ENCODE data around the gene KHDRBS2.

KHDRBS2 gene

GRCh38 chr6:62192593-62192992 lies 93.4 kb downstream of the KHDRBS2 start:
- DNase-seq = no peak

GRCh38 chr6:62175195-62175594 lies 110.8 kb downstream of the KHDRBS2 start:
- no peak for DNase-seq

- no peak for DNase-seq
These were observed 111.5 kb downstream of the KHDRBS2 start for GRCh38 chr6:62174548-62174947.

- no peak for DNase-seq
These were observed 118.3 kb downstream of the KHDRBS2 start for GRCh38 chr6:62167736-62168135.

- DNase-seq = no peak
These were observed 123.2 kb downstream of the KHDRBS2 start for GRCh38 chr6:62162858-62163257.

- DNase-seq = no peak
These were observed 133.2 kb downstream of the KHDRBS2 start for GRCh38 chr6:62152796-62153195.

- DNase-seq = no peak
These were observed 135.9 kb downstream of the KHDRBS2 start for GRCh38 chr6:62150048-62150663.

GRCh38 chr6:62146954-62147853 lies 138.8 kb downstream of the KHDRBS2 start:
- DNase-seq = no peak

GRCh38 chr6:62129127-62129526 lies 156.9 kb downstream of the KHDRBS2 start:
- no peak for DNase-seq

- no peak for DNase-seq
These were observed 166.6 kb downstream of the KHDRBS2 start for GRCh38 chr6:62119401-62119800.

GRCh38 chr6:62103186-62103859 lies 182.7 kb downstream of the KHDRBS2 start:
- no peak for DNase-seq

GRCh38 chr6:62102387-62102786 lies 183.6 kb downstream of the KHDRBS2 start:
- DNase-seq = no peak

GRCh38 chr6:62090442-62091229 lies 195.4 kb downstream of the KHDRBS2 start:
- DNase-seq = no peak

GRCh38 chr6:62089781-62090180 lies 196.2 kb downstream of the KHDRBS2 start:
- no peak for DNase-seq

GRCh38 chr6:62086047-62086446 lies 200.0 kb downstream of the KHDRBS2 start:
- DNase-seq = no peak

- DNase-seq = no peak
These were observed 210.2 kb downstream of the KHDRBS2 start for GRCh38 chr6:62075869-62076268.

GRCh38 chr6:62059901-62060300 lies 226.1 kb downstream of the KHDRBS2 start:
- DNase-seq = no peak

- DNase-seq = no peak
These were observed 228.7 kb downstream of the KHDRBS2 start for GRCh38 chr6:62057300-62057699.

- no peak for DNase-seq
These were observed 240.5 kb downstream of the KHDRBS2 start for GRCh38 chr6:62045502-62045901.

GRCh38 chr6:62043084-62043483 lies 242.9 kb downstream of the KHDRBS2 start:
- DNase-seq = no peak

GRCh38 chr6:62042429-62042828 lies 243.6 kb downstream of the KHDRBS2 start:
- DNase-seq = no peak

GRCh38 chr6:62039605-62040004 lies 246.4 kb downstream of the KHDRBS2 start:
- DNase-seq = no peak
